ENCODE measurements around the gene STRADB. TPM values are rescaled to one million over a fixed set of nuclear protein-coding genes. Genes with fewer than 3 reads are reported as not detected.

The STRADB gene
- total and polyA plus RNA-seq, 2 donors (not counting 3 experiments of a cell fraction or from before 2014, with no cell fraction given), result 6.9 to 16.6 TPM

GRCh38 chr2:201408931-201409330, 42.6 kb upstream of the STRADB start:
- Histone ChIP-seq H3K4me1 (ENCODE audit: control insufficient read depth, extremely low read depth, insufficient read depth, low read length) (peaks cover 9% of the 10 kb centered on the region), H3K36me3 (ENCODE audit: control insufficient read depth in 2 of 2, extremely low read depth in 1 of 2, insufficient read depth in 2 of 2, low read length in 2 of 2) (peaks cover 0 to 4% of the 10 kb centered on the region in 2 experiments), H3K4me3 (replicated peaks in 1 of 3; ENCODE audit: insufficient read depth in 1 of 3, low read depth in 1 of 3, low read length in 3 of 3) (no peak overlapping the region), H3K4me2 (ENCODE audit: insufficient read depth, low read length) (no peak overlapping the region), H2AFZ (ENCODE audit: low read depth, low read length) (no peak overlapping the region), H4K20me1 (replicated peaks; ENCODE audit: control insufficient read depth, extremely low read depth, insufficient read depth, low read length) (no peaks in the 10 kb centered on the region), H3K79me2 (ENCODE audit: control insufficient read depth, insufficient read depth, low read length) (peaks cover 8% of the 10 kb centered on the region), H3K27ac (ENCODE audit: insufficient read depth, low read depth, low read length) (no peak overlapping the region), H3K9me3 (replicated peaks; ENCODE audit: control insufficient read depth, insufficient read depth, low read length) (no peaks in the 10 kb centered on the region), H3K9ac (replicated peaks; ENCODE audit: extremely low read depth, insufficient read depth, low read length) (no peak overlapping the region), H3K9me1 (replicated peaks; ENCODE audit: control insufficient read depth, extremely low read depth, insufficient read depth, low read length) (no peaks in the 10 kb centered on the region), H3K27me3 (ENCODE audit: control insufficient read depth in 2 of 2, insufficient read depth in 2 of 2, low read length in 2 of 2) (no peaks in the 10 kb centered on the region)
- no peak for TF ChIP-seq POLR2A (IDR thresholded peaks at IDR 0.05; ENCODE audit: low read depth, low read length)
- POLR2A ChIA-PET, result no interaction called here
- no TSS peak for BruUV-seq (replicated peaks)
- FAIRE-seq (no peak), DNase-seq (ENCODE audit: low read depth, low spot score) (no peak)
- dilution Hi-C loops (cut with MboI; ENCODE audit: extremely low pct_ligation_motif_present, low sequenced_read_pairs) (no loop called here), intact Hi-C loops (cut with micrococcal nuclease) (no loop called here)
- CTCF ChIA-PET, result no interaction called here

DNA sequence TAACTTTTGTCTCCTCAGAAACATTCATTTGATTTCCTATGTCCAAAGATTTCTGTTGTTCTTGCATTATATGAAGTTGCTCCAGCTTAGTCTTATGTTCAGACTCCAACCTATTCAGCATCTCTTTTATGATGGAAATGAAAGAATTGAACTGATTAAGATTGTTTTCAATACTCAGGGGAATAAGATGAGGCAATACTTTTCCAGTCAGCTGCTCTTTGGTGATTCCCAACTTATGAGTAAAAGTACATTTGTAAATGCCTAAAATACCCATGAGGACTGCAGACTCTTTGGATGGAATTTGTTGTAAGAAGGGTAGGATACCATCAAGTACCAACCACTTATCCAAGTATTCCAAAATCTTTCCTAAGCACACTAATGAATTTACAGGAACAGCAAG, 40.1 kb upstream of the STRADB start:
- Histone ChIP-seq H3K79me2 (ENCODE audit: control insufficient read depth, insufficient read depth, low read length) (peaks cover 17% of the 10 kb centered on the region), H3K4me2 (ENCODE audit: insufficient read depth, low read length) (no peak overlapping the region), H3K4me1 (ENCODE audit: control insufficient read depth, extremely low read depth, insufficient read depth, low read length) (peaks cover 27% of the 10 kb centered on the region), H3K9me1 (replicated peaks; ENCODE audit: control insufficient read depth, extremely low read depth, insufficient read depth, low read length) (no peaks in the 10 kb centered on the region), H4K20me1 (replicated peaks; ENCODE audit: control insufficient read depth, extremely low read depth, insufficient read depth, low read length) (no peaks in the 10 kb centered on the region), H3K27ac (ENCODE audit: insufficient read depth, low read depth, low read length) (no peak overlapping the region), H2AFZ (ENCODE audit: low read depth, low read length) (no peak overlapping the region), H3K9ac (replicated peaks; ENCODE audit: extremely low read depth, insufficient read depth, low read length) (no peak overlapping the region), H3K9me3 (replicated peaks; ENCODE audit: control insufficient read depth, insufficient read depth, low read length) (no peaks in the 10 kb centered on the region), H3K4me3 (replicated peaks in 1 of 3; ENCODE audit: insufficient read depth in 1 of 3, low read depth in 1 of 3, low read length in 3 of 3) (no peak overlapping the region), H3K36me3 (ENCODE audit: control insufficient read depth in 2 of 2, extremely low read depth in 1 of 2, insufficient read depth in 2 of 2, low read length in 2 of 2) (peaks cover 0 to 4% of the 10 kb centered on the region in 2 experiments), H3K27me3 (ENCODE audit: control insufficient read depth in 2 of 2, insufficient read depth in 2 of 2, low read length in 2 of 2) (no peaks in the 10 kb centered on the region)
- no peak for FAIRE-seq
- TF ChIP-seq, protein P1, sequence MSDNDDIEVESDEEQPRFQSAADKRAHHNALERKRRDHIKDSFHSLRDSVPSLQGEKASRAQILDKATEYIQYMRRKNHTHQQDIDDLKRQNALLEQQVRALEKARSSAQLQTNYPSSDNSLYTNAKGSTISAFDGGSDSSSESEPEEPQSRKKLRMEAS (IDR thresholded peaks at IDR 0.05; ENCODE audit: insufficient read depth, insufficient read length), result no peak
- no peak for TF ChIP-seq GATA2 (IDR thresholded peaks at IDR 0.05; ENCODE audit: insufficient read depth, insufficient read length, low read depth, low read length)
- TF ChIP-seq CTCF (IDR thresholded peaks at IDR 0.05; ENCODE audit: extremely low read depth in 1 of 2, insufficient read depth in 1 of 2, low read depth in 1 of 2, low read length in 2 of 2), result no peak
- no peak for TF ChIP-seq EZH2 (IDR thresholded peaks at IDR 0.05; ENCODE audit: borderline replicate concordance, low read depth, low read length, severe bottlenecking)
- no peak for TF ChIP-seq JUN (IDR thresholded peaks at IDR 0.05; ENCODE audit: borderline replicate concordance, insufficient read depth, insufficient read length, low read depth)
- TF ChIP-seq POLR2AphosphoS5 (IDR thresholded peaks at IDR 0.05; ENCODE audit: insufficient read depth, low read depth, low read length), result no peak
- no peak for TF ChIP-seq POLR2A (IDR thresholded peaks at IDR 0.05; ENCODE audit: low read depth, low read length)
- DNase-seq (ENCODE audit: low read depth, low spot score), result no peak
- ChIA-PET POLR2A (no interaction called here), CTCF (no interaction called here)
- dilution Hi-C loops (cut with MboI; ENCODE audit: extremely low pct_ligation_motif_present, low sequenced_read_pairs) (no loop called here), intact Hi-C loops (cut with micrococcal nuclease) (no loop called here)
- no TSS peak for BruUV-seq (replicated peaks)

All from endothelial cell of umbilical vein (primary cell).